Activated naive CD4-positive, alpha-beta T cell (primary cell): ENCODE results near the gene ABCB4.
"Not testable (repeated sequence)": the region's sequence is repeated elsewhere in the genome, so short reads cannot be mapped to it uniquely, and the experiment has no call there.

Source experiments
- DNase-seq, 4 experiments: peaks; one replicate each; lab custom pipeline; 2025; lab: John Stamatoyannopoulos, UW

ABCB4 gene

GRCh38 chr7:87476179-87476557 lies 688 bp upstream of the ABCB4 start:
- DNase-seq: no peak

- DNase-seq: no peak
Observed at GRCh38 chr7:87474533-87475358, 734 bp downstream of the ABCB4 start.

GRCh38 chr7:87473986-87474385 lies 1.5 kb downstream of the ABCB4 start:
- DNase-seq: no peak

- DNase-seq: no peak
Observed at GRCh38 chr7:87473192-87473591, 2.3 kb downstream of the ABCB4 start.

DNA sequence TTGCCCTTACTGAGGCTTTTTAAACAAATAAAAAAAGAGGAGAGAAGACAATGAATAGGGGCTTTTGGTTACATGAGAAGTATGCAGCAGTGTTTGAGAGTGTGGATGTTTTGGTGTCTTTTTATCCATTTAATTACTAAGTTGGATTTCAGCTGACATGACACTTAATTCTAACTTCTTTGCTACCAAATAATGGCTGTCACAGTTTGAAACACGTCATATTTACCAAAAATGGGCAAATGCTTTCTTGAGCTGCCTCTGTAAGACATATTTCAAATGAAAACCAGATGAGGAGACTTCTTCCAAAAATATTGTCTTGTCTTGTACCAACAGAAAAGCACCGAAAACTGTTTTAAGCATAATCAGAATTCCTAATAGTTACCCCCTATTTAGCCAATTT lies 4.0 kb downstream of the ABCB4 start:
- no peak for DNase-seq

DNA sequence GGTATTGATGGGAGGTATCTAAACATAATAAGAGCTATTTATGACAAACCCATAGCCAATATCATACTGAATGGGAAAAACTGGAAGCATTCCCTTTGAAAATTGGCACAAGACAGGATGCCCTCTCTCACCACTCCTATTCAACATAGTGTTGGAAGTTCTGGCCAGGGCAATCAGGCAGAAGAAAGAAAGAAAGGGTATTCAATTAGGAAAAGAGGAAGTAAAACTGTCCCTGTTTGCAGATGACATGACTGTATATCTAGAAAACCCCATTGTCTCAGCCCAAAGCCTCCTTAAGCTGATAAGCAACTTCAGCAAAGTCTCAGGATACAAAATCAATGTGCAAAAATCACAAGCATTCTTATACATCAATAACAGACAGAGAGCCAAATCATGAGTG lies 6.3 kb downstream of the ABCB4 start:
- DNase-seq: not testable (repeated sequence)

DNA sequence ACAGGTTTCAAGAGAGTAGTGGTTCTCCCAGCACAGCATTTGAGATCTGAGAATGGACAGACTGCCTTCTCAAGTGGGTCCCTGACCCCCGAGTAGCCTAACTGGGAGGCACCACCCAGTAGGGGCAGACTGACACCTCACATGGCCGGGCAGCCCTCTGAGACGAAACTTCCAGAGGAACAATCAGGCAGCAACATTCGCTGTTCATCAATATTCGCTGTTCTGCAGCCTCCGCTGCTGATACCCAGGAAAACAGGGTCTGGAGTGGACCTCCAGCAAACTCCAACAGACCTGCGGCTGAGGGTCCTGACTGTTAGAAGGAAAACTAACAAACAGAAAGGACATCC lies 10.0 kb downstream of the ABCB4 start:
- not testable (repeated sequence) for DNase-seq

DNA sequence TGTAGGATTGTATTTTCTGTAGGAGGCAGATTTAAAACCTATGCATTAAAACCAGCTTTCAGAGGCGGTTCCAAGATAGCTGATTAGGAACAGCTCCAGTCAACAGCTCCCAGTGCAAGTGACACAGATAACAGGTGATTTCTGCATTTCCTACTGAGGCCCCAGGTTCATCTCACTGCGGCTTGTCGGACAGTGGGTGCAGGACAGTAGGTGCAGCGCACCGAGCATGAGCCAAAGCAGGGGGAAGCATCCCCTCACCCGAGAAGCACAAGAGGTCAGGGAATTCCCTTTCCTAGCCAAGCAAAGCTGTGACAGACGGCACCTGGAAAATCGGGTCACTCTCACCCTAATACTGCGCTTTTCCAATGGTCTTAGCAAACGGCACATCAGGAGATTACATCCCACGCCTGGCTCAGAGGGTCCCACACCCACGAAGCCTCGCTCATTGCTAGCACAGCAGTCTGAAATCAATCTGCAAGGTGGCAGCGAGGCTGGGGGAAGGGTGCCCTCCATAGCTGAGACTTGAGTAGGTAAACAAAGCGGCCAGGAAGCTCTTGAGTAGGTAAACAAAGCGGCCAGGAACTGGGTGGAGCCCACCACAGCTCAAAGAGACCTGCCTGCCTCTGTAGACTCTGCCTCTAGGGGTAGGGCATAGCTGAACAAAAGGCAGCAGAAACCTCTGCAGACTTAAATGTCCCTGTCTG lies 10.5 kb downstream of the ABCB4 start:
- DNase-seq: not testable (repeated sequence)

DNA sequence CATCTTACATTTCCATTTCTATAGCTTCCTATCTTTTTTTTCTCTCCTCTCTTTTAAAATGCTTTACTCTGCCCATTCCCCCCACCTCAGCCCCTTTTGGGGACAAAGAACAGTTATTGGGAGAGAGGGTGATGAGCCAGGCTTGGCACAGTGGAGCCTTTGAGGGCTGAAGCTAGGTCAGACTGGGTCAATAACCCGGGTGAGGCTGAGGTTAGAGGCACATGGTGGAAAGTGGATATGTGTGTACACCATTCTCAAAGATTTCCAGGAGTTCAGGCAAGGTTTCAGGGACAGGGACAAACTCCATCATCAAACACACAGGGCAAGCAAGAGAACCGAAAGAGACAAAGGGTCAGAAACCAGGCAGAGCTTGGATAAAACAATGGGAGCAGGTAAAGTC lies 11.5 kb downstream of the ABCB4 start:
- no peak for DNase-seq

- not testable (repeated sequence) for DNase-seq
Observed at GRCh38 chr7:87460444-87460843, 15.0 kb downstream of the ABCB4 start.

- DNase-seq: no peak
Observed at GRCh38 chr7:87459941-87460340, 15.5 kb downstream of the ABCB4 start.

GRCh38 chr7:87458148-87458547 lies 17.3 kb downstream of the ABCB4 start:
- DNase-seq: no peak

GRCh38 chr7:87456247-87456646 lies 19.2 kb downstream of the ABCB4 start:
- no peak for DNase-seq

- DNase-seq: no peak
Observed at GRCh38 chr7:87452279-87452678, 23.2 kb downstream of the ABCB4 start.

DNA sequence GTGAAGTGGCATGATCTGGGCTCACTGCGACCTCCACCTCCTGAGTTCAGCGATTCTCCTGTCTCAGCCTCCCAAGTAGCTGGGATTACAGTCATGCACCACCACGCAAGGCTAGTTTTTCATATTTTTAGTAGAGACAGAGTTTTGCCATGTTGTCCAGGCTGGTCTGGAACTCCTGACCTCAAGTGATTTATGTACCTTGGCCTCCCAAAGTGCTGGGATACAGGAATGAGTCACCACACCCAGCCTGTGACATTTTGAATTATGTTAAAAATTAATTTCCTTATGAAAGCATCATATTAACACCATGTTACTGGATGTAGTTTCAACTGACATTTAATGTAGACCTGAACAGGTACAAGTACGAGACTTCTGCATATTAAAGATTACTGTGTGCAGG lies 24.3 kb downstream of the ABCB4 start:
- DNase-seq: no peak

DNA sequence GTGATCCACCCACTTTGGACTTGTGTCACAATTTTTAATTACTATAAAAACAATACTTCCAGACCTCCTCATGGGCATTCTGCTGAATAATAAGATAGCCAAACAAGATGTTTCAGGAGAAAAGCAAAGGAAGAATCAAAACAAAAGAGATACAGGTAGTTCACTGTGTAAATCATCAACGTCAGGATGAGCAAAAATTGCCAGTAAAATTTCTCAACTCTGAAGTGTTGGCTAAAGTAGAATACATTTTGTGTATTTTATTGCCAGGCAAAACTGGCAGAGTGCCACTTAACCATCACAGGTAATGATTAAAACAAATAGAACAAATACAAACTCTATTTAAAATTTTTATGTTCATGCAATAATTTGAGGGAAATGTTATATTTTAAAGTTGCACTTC lies 24.8 kb downstream of the ABCB4 start:
- no peak for DNase-seq

GRCh38 chr7:87448388-87448787 lies 27.1 kb downstream of the ABCB4 start:
- DNase-seq: no peak

- DNase-seq: no peak
Observed at GRCh38 chr7:87447116-87447635, 28.3 kb downstream of the ABCB4 start.

DNA sequence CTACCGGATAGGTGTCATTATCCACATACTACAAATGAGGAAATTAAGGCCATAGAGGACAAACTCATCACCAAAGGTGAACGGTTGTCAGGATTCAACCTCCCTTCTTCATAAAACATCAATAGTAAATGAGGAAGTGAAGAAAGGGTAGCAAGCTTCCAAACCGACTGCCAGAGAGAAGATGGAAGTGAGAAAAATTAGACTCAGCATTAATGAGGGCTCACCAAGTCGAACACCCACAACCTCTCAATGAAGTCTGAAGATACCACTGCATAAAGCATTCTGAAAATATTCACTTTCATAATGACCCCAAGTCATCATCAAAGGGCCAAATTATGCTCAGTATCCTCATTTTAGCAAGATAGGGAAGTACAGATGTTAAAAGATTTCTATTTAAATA lies 29.6 kb downstream of the ABCB4 start:
- DNase-seq: no peak

DNA sequence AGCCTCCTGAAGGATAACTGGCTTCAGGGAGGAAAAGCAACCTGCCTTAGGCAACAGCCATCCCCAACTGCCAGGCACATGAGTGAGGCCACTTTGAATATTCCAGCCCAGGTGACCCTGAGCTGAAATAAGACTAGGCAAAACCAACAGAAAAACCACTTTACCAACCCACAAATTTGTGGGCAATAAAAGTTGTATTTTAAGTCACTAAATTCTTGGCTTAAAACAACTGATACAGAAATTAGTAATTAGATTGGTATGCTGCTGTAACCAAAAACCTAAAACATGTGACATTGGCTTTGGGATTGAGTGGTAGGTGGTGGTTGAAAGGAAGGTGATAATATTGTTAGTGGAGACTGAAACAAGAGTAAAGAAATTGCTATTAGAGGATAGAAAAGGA lies 39.9 kb downstream of the ABCB4 start:
- DNase-seq: no peak

GRCh38 chr7:87432536-87432935 lies 42.9 kb downstream of the ABCB4 start:
- DNase-seq: no peak

- no peak for DNase-seq
Observed at GRCh38 chr7:87427288-87427687, 48.2 kb downstream of the ABCB4 start.

DNA sequence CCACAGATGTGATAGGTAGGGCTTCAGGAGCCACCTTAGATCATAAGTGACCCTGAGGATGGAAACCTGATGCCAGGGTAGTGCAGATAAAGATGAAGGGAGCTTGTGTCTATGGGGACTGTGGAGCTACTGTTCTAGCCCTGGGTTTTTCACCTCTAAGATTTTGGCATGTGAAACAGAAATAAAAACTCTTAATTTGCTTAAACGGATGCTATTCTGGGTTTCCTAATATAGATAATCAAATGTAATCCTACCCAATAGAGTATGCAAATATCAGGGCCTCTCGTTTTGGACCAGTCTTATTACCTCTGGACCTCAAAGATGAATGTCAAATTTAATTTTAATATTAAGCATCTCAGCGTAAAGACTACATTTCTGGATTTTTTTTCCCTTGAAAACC lies 49.3 kb downstream of the ABCB4 start:
- DNase-seq: no peak
